Thyroid gland (tissue), 4 donors: ENCODE results near the gene PLCL1.

Experiments
- CTCF ChIP-seq, 6 experiments: fragments of 200-600 bp in 3 of 6; fragments of 450-650 bp in 3 of 6; sonication (generic) in 3 of 6; IDR thresholded peaks; one replicate each; pipeline ENCODE4 v1.5.1; 2016 to 2019; ENCODE audit warnings: antibody characterized with exemption in 6 of 6, mild to moderate bottlenecking in 2 of 6, inconsistent platforms in 1 of 6, moderate library complexity in 1 of 6
- POLR2A ChIP-seq, 2 donors: fragments of 450-650 bp; IDR thresholded peaks; one replicate each; pipeline ENCODE4 v1.6.1; 2017; ENCODE audit warnings: antibody characterized with exemption in 2 of 2, mild to moderate bottlenecking in 2 of 2, moderate library complexity in 1 of 2

GRCh38 chr2:198102120-198102519 is 297.7 kb downstream of the PLCL1 start:
- TF ChIP-seq POLR2A (IDR thresholded peaks at IDR 0.05) (no peak), CTCF (IDR thresholded peaks at IDR 0.05) (no peak)
